Skeletal muscle tissue (tissue), 4 donors: Measurements from ENCODE around the gene RGS19. TPM values are rescaled to one million over a fixed set of nuclear protein-coding genes. Genes with fewer than 3 reads are reported as not detected.

Experiments used
- H3K27ac ChIP-seq: one replicate; pipeline ENCODE4 v1.7.0; 2013; ENCODE audit warnings: mild to moderate bottlenecking, low read depth, low read length, inconsistent platforms
- H3K27me3 ChIP-seq, 3 donors: one replicate each; pipeline ENCODE4 v1.7.0; 2013; ENCODE audit warnings: low read length in 3 of 3; ENCODE audit not compliant: control insufficient read depth in 3 of 3, insufficient read depth in 3 of 3
- H3K36me3 ChIP-seq, 3 donors: one replicate each; pipeline ENCODE4 v1.7.0; 2013; ENCODE audit warnings: low read length in 3 of 3; ENCODE audit not compliant: control insufficient read depth in 3 of 3, insufficient read depth in 3 of 3
- H3K4me1 ChIP-seq, 3 donors: one replicate each; pipeline ENCODE4 v1.7.0; 2013; ENCODE audit warnings: low read length in 3 of 3, mild to moderate bottlenecking in 3 of 3; ENCODE audit not compliant: control insufficient read depth in 3 of 3, insufficient read depth in 3 of 3
- H3K4me3 ChIP-seq, 3 donors: one replicate each; pipeline ENCODE4 v1.7.0; 2013; ENCODE audit warnings: low read length in 3 of 3
- H3K9ac ChIP-seq, 3 donors: one replicate each; pipeline ENCODE4 v1.7.0; 2013; ENCODE audit warnings: low read length in 3 of 3, mild to moderate bottlenecking in 3 of 3, moderate library complexity in 2 of 3, low read depth in 1 of 3
- H3K9me3 ChIP-seq, 3 donors: one replicate each; pipeline ENCODE4 v1.7.0; 2013; ENCODE audit warnings: low read length in 3 of 3; ENCODE audit not compliant: control insufficient read depth in 3 of 3
- total RNA-seq: library from RNA; depleted of rRNA; stranded (reverse); fragments of >200 nt; gene quantifications from one replicate; pipeline ENCODE4 v1.2.3, GENCODE V29; 2014
- donor health status: Osteomylitis.

RGS19 gene
- total RNA-seq, 1 donor from 2014 or later, result 5.2 TPM

- Histone ChIP-seq H3K27me3 (peaks cover 0 to 3% (median 0%) of the 10 kb centered on the region in 3 donors), H3K9ac (no peak overlapping the region), H3K4me3 (no peak overlapping the region), H3K9me3 (no peaks in the 10 kb centered on the region), H3K36me3 (peaks cover 3 to 5% (median 4%) of the 10 kb centered on the region in 3 donors), H3K4me1 (peaks cover 0 to 2% (median 0%) of the 10 kb centered on the region in 3 donors), H3K27ac (no peak overlapping the region)
Measured at GRCh38 chr20:64071341-64072332, 7.7 kb downstream of the RGS19 start.

GRCh38 chr20:64070244-64070993 is 8.9 kb downstream of the RGS19 start:
- peaks cover 0 to 4% (median 0%) of the 10 kb centered on the region in 3 donors for H3K4me1 ChIP-seq
- H3K9ac ChIP-seq, result no peak overlapping the region
- H3K36me3 ChIP-seq, result peaks cover 3 to 5% (median 4%) of the 10 kb centered on the region in 3 donors
- no peak overlapping the region for H3K27ac ChIP-seq
- H3K4me3 ChIP-seq, result no peak overlapping the region
- H3K27me3 ChIP-seq, result no peaks in the 10 kb centered on the region
- H3K9me3 ChIP-seq, result no peaks in the 10 kb centered on the region

GRCh38 chr20:64069614-64070243 is 9.6 kb downstream of the RGS19 start:
- Histone ChIP-seq H3K27ac (no peak overlapping the region), H3K36me3 (peaks cover 3 to 5% (median 4%) of the 10 kb centered on the region in 3 donors), H3K4me3 (no peak overlapping the region), H3K4me1 (peaks cover 0 to 9% (median 4%) of the 10 kb centered on the region in 3 donors), H3K9me3 (no peaks in the 10 kb centered on the region), H3K27me3 (no peaks in the 10 kb centered on the region), H3K9ac (no peak overlapping the region)

GRCh38 chr20:64069209-64069613 is 10.1 kb downstream of the RGS19 start:
- no peak overlapping the region for H3K9ac ChIP-seq
- no peaks in the 10 kb centered on the region for H3K9me3 ChIP-seq
- no peak overlapping the region for H3K27ac ChIP-seq
- H3K27me3 ChIP-seq, result no peaks in the 10 kb centered on the region
- no peak overlapping the region for H3K4me3 ChIP-seq
- peaks cover 3 to 5% (median 4%) of the 10 kb centered on the region in 3 donors for H3K36me3 ChIP-seq
- peaks cover 5 to 14% (median 8%) of the 10 kb centered on the region in 3 donors for H3K4me1 ChIP-seq

GRCh38 chr20:64068386-64069208 is 10.7 kb downstream of the RGS19 start:
- no peak overlapping the region for H3K27ac ChIP-seq
- no peaks in the 10 kb centered on the region for H3K9me3 ChIP-seq
- peaks cover 1 to 4% (median 3%) of the 10 kb centered on the region in 3 donors for H3K36me3 ChIP-seq
- H3K4me1 ChIP-seq, result peaks cover 11 to 21% (median 14%) of the 10 kb centered on the region in 3 donors
- no peak overlapping the region for H3K9ac ChIP-seq
- no peaks in the 10 kb centered on the region for H3K27me3 ChIP-seq
- H3K4me3 ChIP-seq, result no peak overlapping the region

GRCh38 chr20:64067733-64068307 is 11.5 kb downstream of the RGS19 start:
- Histone ChIP-seq H3K36me3 (peaks cover 1 to 3% (median 2%) of the 10 kb centered on the region in 3 donors), H3K9ac (no peak overlapping the region), H3K9me3 (no peaks in the 10 kb centered on the region), H3K27ac (no peak overlapping the region), H3K4me1 (peaks cover 11 to 22% (median 18%) of the 10 kb centered on the region in 3 donors), H3K27me3 (no peaks in the 10 kb centered on the region), H3K4me3 (no peak overlapping the region)

- peaks cover 15 to 27% (median 24%) of the 10 kb centered on the region in 3 donors for H3K4me1 ChIP-seq
- no peak overlapping the region for H3K4me3 ChIP-seq
- H3K27me3 ChIP-seq, result no peaks in the 10 kb centered on the region
- H3K27ac ChIP-seq, result no peak overlapping the region
- peaks cover 0 to 1% (median 0%) of the 10 kb centered on the region in 3 donors for H3K36me3 ChIP-seq
- H3K9me3 ChIP-seq, result no peaks in the 10 kb centered on the region
- no peak overlapping the region for H3K9ac ChIP-seq
Measured at GRCh38 chr20:64067005-64067632, 12.2 kb downstream of the RGS19 start.

- H3K4me3 ChIP-seq, result no peak overlapping the region
- no peaks in the 10 kb centered on the region for H3K27me3 ChIP-seq
- no peak overlapping the region for H3K27ac ChIP-seq
- H3K9ac ChIP-seq, result no peak overlapping the region
- no peaks in the 10 kb centered on the region for H3K36me3 ChIP-seq
- H3K9me3 ChIP-seq, result no peaks in the 10 kb centered on the region
- peaks cover 16 to 30% (median 27%) of the 10 kb centered on the region in 3 donors for H3K4me1 ChIP-seq
Measured at GRCh38 chr20:64065974-64066343, 13.4 kb downstream of the RGS19 start.
